Activated CD8-positive, alpha-beta memory T cell treated with anti-CD3 and anti-CD28 coated beads, Interleukin-2, amount 50 U/mL, for 24 hours (primary cell): ENCODE data around the gene MRPS25.
"Not testable (repeated sequence)": the region's sequence is repeated elsewhere in the genome, so short reads cannot be mapped to it uniquely, and the experiment has no call there.

Source experiments
- DNase-seq: peaks from one replicate; pipeline ENCODE4 v3.0.0-alpha.2; 2020; ENCODE audit errors: extremely low read depth

MRPS25 gene

GRCh38 chr3:15043408-15044171, 21.5 kb downstream of the MRPS25 start:
- no peak for DNase-seq

GRCh38 chr3:15042936-15043335, 22.2 kb downstream of the MRPS25 start:
- DNase-seq, result no peak

- DNase-seq, result no peak
These were observed 23.2 kb downstream of the MRPS25 start for GRCh38 chr3:15041950-15042349.

GRCh38 chr3:15040844-15041243, 24.3 kb downstream of the MRPS25 start:
- no peak for DNase-seq

GRCh38 chr3:15038306-15038705, 26.8 kb downstream of the MRPS25 start:
- DNase-seq, result no peak

GRCh38 chr3:15033103-15033502, 32.0 kb downstream of the MRPS25 start:
- DNase-seq, result no peak

GRCh38 chr3:15032650-15033049, 32.5 kb downstream of the MRPS25 start:
- DNase-seq, result no peak

GRCh38 chr3:15029625-15030024, 35.5 kb downstream of the MRPS25 start:
- no peak for DNase-seq

- DNase-seq, result no peak
These were observed 41.4 kb downstream of the MRPS25 start for GRCh38 chr3:15023719-15024118.

GRCh38 chr3:15023249-15023648, 41.9 kb downstream of the MRPS25 start:
- DNase-seq, result no peak

GRCh38 chr3:15017191-15017590, 47.9 kb downstream of the MRPS25 start:
- no peak for DNase-seq

- DNase-seq, result no peak
These were observed 49.7 kb downstream of the MRPS25 start for GRCh38 chr3:15015456-15015855.

GRCh38 chr3:15014606-15015328, 50.3 kb downstream of the MRPS25 start:
- DNase-seq, result no peak

- DNase-seq, result no peak
These were observed 53.9 kb downstream of the MRPS25 start for GRCh38 chr3:15011174-15011573.

GRCh38 chr3:15010664-15011063, 54.5 kb downstream of the MRPS25 start:
- DNase-seq, result no peak

- DNase-seq, result no peak
These were observed 55.9 kb downstream of the MRPS25 start for GRCh38 chr3:15009167-15009566.

GRCh38 chr3:15007681-15008141, 57.4 kb downstream of the MRPS25 start:
- DNase-seq, result no peak

GRCh38 chr3:14999182-14999581, 65.9 kb downstream of the MRPS25 start:
- not testable (repeated sequence) for DNase-seq
